ENCODE measurements around the gene FER.
"Not testable (repeated sequence)": the region's sequence is repeated elsewhere in the genome, so short reads cannot be mapped to it uniquely, and the experiment has no call there.

Gene FER

DNA sequence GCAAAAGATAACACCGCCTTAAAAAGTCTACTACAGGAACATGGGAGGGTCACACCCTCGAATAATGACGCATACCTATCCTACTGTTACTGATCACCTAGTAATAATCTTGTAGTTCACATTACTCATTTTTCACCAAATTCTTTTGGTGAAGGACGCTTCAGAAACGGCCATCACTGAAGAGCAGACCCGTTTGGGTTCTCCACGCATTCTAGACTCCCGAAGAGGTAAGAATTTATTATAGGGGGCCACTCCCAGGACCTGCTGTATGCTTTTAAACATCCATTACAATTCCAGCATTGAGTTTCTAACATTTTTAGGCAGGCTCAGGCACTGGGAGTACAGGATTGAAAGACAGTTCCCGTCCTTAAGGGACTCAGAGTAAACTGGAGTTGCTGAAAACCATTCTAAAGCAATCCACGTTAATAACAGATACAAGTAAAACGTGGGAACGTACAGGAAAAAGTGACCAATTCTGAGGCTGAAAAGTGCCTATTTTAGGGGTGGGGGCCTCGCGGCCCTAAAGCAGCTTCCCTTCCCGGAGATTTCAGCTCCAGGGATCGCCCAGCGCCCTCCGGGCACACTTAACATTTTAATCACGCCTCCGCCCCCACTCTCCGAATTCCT is at the start of gene FER:
Gene FER (plus strand): TSS at position 124 of the 627 bp plus-strand sequence. CDS start 50,286 bp downstream, outside the sequence.
- peak; percentile 58 for DNase-seq (ENCODE audit: low read depth)

DNA sequence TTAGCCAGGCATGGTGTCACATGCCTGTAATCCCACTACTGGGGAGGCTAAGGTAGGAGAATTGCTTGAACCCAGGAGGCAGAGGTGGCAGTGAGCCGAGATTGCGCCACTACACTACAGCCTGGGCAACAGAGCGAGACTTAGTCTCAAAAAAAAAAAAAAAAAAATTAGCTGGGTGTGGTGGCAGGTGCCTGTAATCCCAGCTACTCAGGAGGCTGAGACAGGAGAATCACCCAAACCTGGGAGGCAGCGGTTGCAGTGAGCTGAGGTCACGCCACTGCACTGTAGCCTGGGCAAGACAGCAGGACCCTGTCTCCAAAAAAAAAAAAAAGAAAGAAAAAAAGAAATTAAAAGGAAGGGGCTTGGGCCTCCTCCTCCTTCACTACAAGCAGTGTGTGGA is 47.3 kb upstream of the FER start:
- DNase-seq (ENCODE audit: low read depth): not testable (repeated sequence)

DNA sequence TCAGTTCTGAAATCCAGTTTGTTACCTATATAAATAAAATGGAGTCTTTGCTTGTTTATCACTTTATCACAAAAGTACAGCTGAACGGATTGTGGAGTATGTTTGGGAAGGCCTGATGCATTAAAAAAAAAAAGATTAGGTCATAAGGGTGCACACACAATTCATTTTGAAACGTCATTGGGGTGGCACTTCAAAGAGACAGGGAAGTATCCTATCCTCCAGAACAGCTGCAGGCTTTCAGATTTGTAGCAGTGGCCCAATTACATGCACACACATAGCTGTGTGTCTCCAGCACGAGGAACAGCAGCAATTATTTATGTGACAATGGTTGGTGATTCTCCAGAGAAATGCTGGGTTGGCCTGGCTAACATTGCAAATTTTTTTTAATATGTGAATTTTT is 46.8 kb upstream of the FER start:
- DNase-seq (ENCODE audit: low read depth): no peak

DNA sequence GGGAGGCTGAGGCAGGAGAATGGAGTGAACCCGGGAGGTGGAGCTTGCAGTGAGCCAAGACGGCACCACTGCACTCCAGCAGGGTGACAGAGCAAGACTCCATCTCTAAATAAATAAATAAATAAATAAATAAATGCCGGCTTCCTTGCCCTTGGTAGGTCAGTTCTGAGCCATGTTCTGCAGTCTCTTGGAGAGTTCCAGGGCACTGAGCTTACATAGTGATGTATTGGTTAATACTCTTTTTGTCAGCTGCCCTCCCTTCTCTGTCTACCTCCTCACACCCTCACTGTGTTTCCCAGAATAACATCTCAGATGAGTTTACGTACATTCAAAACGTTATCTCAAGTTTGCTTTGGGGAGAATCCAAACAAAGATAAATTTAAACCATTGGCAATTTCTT is 45.2 kb upstream of the FER start:
- DNase-seq (ENCODE audit: low read depth): no peak

DNA sequence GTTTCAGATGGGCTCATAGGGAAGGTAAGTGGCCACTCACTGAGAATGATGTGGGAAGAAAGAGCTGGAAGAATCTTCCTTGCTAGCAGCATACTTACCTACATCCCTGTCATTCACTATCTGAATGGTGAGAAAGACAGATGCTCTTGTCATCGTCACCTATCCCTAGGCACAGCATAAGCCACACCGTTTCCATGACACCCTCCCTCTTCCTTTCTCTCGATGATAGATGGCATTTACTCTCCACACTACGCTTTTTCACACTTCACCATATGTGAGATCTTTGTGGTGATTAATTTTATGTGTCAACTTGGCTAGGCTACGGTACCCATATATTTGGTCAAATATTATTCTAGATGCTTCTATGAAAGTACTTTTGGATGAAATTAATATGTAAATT is 44.4 kb upstream of the FER start:
- no peak for DNase-seq (ENCODE audit: low read depth)

DNA sequence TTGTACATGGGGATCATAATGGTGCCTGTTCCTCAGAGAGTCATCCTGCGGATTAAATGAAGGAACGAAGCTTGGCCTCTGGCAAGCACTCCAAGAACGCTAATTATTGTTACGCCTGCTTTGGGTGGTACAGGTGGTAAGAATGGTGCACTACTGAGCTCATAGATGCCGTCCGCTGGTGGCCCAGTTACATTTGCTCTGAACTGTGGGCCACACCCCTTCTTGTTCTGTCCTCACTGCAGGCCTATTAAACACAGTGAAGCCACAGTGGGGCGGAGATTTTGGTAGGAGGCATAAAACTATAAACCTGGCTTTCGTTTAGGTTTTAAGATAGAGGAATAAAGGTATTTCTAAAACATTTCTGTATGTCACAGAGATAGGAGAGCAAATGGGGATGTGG is 40.6 kb upstream of the FER start:
- DNase-seq (ENCODE audit: low read depth): no peak

DNA sequence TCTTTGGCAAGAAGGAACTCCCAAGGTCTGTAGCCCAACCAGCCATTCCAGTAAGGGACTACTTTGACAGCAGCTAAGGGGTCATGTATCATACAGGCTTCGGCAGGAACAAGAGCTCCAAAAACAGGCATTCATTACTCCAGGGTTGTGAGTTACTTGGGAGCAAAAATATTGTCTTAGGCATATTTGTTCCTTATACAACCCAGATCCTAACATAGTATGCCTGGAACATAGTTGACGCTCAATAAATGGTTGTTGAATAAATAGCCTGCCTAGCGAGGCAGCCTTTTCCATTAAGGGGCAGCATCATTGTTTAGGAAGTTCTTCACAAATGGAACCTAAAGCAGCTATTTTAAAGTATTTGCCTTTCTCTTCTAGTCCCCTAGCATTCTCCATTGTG is 35.8 kb upstream of the FER start:
- DNase-seq (ENCODE audit: low read depth): no peak

DNA sequence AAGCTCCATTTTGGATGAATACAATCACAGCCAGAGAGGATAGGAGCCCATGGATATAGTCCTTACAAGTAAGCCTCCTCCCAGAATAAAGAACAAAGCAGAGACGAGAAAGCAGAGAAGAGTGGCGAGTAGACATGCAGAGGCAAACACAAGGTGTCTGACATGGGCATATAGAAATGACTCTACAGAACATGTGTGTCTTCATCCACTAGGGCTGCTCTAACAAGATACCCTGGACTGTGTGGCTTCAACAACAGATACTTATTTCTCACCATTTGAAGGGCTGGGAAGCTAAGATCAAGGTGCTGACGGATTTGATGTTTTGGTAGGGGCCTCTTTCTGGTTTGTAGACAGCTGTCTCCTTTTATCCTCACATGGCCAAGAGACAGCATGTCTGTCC is 32.3 kb upstream of the FER start:
- no peak for DNase-seq (ENCODE audit: low read depth)

DNA sequence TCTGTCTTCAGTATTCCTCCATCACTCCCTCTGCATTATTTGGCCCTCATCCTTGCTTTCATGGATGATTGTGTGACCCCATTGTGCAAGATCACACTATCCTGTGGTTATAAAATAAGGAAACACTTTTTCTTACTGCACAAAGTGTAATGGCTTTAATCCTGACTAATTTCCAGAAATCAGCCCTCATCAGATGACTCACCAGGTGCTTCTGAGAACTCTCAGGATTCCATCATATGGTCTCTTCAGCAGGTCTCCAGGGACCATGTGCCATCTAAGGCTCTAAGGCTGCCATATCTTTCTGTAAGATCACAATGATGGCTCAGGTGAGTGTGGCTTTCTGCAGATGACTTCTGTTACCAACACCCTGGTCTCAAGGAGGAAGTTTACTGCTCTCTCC is 27.3 kb upstream of the FER start:
- no peak for DNase-seq (ENCODE audit: low read depth)

DNA sequence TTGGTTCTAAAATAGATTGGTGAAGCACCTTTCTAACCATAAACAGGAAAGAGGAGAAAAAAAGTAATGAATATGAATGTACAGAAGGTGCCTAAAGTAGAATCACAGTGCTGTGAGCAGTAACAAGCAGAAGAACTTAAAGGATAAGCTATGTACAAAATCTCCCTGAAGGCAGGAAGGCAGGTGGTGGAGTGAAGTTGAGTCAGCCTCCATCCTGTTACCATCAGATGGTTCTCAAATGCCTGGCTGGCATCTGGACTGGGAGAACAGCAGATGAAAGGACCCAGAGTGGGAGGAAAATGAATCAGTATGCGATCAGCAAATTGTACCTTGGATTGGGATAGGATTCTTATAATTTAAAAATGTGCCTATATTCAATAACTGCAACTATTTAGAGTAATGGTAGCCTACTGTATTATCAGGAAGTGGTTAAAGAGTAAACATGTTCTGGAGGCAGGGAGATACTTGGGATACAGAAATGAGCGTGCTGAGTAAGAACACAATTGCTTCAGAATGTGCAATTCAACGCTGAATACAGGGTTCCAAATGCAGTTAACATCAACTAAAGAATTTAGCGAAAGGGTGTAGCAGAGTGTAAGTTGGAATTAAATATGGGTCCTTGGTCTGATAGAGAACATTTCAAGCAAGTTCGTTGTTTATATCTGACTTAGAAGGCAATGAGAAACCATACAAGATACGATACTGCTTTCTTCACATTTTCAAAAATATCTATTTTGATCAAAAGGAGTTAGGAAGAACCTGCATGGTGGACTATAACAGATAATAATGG is 21.1 kb upstream of the FER start:
- no peak for DNase-seq (ENCODE audit: low read depth)

DNA sequence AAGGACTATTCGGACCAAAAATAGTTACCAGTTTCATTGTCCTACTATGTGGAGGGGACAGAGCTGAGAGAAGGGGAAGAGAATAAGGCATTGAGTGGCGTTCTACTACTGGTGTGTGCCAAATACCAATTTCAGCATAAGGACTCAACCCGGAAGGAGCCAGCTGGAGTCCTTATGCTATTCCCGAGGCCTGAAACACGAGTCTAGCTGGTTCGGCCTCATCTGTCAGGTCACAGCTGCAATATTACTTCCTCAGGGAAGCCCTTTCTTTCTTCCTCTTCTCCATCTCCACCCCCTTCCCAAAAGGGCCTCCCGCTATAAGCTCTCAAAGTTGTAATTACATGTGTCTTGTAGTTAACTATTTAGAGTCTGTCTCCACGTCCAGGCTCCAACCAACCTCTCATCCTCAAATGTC is 20.5 kb upstream of the FER start:
- no peak for DNase-seq (ENCODE audit: low read depth)

DNA sequence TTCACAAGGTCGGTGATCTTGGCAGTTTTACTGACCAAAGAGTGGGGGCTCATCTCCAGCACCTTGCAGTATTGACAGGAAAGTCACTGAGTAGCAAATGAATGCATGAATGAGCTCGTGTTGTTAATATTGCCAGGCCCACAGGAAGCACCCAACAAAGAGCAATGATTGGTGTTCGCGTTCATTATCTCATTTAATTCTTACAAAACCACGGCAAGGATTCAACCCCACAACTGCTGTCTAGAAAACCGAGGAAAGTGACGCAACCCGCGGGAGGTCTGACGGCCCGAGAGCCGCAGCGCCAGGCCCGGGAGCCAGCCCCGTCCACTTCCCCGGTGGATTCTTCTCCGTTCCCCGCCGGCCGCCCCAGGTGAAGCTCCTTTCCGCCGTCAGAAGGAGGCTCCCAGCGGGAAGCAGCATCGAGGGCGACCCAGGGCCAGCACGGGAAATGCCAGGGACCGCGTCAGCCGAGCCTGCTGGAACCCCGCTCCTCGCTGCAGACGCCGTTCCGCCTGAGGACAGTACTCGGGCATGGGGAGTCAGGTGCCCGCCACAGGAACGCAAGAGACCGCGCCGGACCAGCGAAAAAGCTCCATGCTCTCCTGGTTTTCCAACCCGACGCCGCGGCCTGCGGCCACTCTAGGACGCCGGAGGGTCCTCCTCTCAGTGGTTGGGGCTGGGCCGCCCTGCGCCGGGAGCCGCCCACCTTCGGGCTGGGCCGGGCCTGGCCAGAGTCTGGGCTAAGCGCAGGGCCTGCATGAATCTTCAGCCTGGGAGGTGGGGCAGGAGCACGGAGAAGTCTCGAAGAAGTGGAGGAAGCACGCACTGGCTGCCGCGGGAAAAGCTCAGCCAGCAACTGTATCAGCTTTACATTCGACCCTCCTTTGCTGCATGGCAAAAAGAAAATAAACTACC is 19.8 kb upstream of the FER start:
- peak; percentile 82 for DNase-seq (ENCODE audit: low read depth)

DNA sequence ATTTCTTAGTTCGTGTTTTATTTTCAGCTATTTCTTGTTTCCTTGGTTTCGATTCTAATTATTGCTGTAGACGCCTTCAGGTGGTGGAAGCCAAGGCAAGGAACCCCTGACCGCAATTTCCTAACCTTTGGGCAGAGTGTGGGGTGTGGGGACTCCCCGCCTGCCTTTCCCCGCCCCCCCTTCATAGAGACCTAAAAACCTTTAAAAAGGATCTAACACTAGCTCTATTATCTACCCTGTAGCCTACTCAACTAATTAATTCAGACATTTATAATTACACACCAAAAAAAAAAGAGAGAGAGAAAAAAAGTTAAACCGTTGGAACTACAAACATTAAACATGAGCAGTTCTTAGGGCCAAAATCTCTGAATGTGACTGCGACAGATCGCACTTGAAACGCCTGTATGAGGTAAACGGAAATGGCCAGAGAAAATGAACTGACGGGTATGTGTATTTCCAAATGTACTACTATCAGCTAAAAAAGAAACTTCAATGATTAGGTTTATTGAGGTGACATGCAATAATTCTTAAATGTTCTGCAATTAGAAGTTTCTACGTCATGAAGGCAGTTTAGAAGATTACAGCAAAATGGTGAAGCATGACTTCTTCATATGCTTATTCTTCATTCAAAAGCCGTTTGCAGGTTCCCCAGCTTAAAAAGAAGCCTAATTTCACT is 19.0 kb upstream of the FER start:
- DNase-seq (ENCODE audit: low read depth): no peak

DNA sequence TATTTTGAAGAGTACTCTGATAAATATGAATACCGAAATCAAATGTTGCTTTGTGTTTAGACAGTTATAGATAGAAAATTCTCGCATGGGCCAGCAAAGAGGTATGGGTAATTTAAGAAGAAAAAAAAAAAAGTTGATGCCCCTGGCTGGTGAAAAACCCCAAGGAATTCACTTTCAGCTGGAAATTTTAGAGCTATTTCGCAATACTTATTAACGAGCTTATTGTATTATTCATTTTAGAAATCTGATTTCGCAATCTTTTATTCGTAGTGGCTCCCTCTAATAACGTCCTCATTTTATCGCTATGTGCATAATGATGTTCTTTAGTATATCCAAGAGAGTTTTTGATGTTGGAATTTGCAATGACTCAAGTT is 18.5 kb upstream of the FER start:
- DNase-seq (ENCODE audit: low read depth): no peak

DNA sequence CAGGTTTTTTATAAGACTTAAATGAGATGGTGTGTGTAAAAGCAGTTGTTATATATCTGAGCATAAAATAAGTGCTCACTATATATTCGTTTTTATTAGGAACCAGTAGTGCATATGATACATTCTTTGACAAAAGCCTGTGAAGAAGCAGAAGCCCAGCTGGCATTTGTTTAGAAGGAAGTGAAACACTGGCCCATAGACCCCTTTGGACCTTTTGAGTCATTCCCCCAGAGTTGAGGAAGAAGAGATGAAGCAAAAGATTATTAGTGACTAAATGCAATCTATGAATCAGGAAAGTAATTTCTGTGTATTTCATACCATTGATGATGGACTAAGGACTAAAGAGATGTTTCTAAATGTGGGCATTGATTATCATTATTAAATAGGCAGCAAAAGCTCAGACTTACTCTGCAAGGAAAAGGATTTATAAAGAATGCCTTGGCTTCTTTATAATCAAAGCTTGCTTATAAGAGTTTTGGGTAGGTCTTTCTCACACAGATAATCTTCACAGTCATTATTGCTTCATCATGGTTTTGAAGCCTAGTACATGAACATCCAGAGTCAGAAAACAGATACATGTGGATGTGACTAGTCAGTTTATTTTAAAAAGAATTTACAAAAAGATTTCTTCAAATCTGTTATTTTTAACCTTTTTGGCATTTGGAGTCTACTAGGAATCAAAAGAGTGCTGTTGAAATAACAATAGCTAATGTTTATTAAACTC is 16.9 kb upstream of the FER start:
- no peak for DNase-seq (ENCODE audit: low read depth)

DNA sequence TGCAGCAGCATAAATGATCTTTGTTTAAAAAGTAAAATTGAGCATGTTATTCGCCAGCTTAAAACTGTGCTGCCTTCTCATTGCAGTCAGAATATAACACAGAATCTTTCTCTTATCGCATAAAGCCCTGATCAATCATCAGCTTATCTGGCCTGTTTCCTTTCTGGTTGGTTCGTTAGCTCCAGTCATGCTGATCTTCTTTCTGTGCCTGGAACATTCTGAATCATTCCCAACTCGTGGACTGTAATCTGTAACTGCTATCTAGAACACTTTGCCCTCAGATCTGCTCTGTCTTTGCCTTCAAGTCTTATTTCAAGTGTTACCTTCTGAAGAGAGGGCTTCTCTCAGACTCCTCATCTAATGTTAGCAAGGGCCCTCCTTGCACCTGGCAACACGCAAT is 11.9 kb upstream of the FER start:
- DNase-seq (ENCODE audit: low read depth): no peak

DNA sequence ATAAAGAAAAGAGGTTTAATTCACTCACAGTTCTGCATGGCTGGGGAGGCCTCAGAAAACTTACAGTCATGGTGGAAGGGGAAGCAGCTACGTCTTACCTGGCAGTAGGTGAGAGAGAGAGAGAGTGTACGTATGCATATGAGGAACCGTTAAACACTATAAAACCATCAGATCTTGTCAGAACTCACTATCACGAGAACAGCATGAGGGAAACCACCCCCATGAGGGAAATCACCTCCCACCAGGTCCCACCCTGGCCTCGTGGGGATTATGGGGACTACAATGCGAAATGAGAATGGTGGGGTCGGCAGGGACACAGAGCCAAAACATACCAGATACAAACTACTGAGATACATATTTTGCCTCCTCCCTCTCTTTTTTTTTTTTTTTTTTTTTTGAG is 10.8 kb upstream of the FER start:
- DNase-seq (ENCODE audit: low read depth): no peak

DNA sequence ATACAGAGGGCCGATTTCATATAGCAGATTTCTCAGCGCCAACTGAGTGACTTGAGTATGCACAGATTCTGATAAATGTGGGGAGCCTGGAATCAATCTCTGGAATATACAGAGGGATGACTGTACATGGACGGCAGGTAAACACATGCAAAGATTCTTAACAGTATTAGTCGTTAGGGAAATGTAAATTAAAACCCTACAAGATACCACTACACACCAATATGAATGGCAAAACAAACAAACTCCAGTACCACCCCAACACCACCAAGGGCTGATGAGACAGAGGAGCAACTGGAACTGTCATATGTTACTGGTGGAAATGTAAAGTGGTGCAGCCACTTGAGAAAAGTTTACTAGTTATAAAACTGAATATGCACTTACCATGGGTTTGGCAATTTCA is 8.3 kb upstream of the FER start:
- no peak for DNase-seq (ENCODE audit: low read depth)

DNA sequence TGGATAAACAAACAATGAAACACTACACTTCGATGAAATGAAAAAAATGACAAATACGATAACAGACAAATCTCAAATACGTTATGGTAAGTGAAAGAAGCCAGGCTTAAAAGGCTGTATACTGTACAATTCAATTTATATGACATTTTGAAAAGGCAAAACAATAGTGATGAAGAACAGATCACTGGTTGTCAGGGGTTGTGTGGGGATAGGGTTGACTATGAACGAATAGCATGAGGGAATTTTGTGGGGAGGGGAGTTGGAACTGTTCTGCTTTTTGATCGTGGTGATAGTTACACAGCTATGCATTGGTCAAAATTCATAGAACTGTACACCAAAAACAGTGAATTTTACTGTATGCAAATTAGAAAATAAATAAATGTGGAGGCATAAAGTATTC is 7.8 kb upstream of the FER start:
- no peak for DNase-seq (ENCODE audit: low read depth)

DNA sequence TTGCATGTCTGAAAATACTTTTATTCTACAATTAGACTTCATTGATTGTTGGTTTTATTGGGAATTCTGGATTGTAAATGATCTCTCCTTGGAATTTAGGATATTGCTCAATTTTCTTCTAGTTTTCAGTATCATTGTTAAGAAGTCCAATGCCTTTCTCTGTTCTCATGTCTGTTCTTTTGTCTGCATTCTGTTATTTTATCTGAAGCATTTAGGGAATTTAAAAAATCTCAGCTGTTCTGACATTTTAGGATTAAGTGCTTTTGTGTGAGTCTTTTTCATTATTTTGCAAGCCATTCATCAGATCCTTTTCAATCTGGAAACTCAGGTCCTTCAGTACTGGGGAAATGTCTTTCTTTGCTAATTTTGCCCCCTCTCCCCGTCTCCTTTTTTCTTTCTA is 4.4 kb upstream of the FER start:
- DNase-seq (ENCODE audit: low read depth): no peak

DNA sequence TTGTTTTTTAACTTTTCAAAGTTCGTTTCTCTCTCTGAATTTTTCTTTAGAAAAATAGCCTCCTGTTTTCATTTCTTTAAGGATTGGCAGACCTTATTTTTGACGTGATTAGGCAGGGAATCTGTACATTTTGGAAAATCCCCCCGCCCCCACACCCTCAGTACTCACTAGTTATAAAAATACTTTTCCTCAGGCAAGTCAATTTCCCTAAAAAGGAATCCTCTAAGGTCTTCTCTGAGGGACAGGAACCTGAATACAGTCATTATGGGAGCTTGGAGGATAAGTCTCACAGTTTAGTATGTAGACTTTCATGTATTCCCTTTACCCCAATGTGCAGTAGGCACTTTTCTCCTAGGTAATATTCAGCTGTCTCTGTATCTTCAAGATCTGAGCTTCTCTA is 3.9 kb upstream of the FER start:
- no peak for DNase-seq (ENCODE audit: low read depth)
